H9 (cell line): Measurements from ENCODE around the gene DCAF5. TPM values are rescaled to one million over a fixed set of nuclear protein-coding genes. Genes with fewer than 3 reads are reported as not detected.

Experiments
- DNase-seq: peaks from one replicate; pipeline ENCODE4 v3.0.0-alpha.2; 2017
- H2AFZ ChIP-seq: one replicate; pipeline ENCODE4 v1.6.1; 2013; ENCODE audit warnings: mild to moderate bottlenecking, low read length, control low read depth, moderate library complexity
- H2AK5ac ChIP-seq: 2 replicates; pipeline ENCODE4 v1.6.1; 2013; ENCODE audit warnings: low read length, control low read depth, mixed read lengths; ENCODE audit not compliant: insufficient read length
- H2BK120ac ChIP-seq: one replicate; pipeline ENCODE4 v1.6.1; 2013; ENCODE audit warnings: low read depth, mild to moderate bottlenecking, low read length, control low read depth, inconsistent platforms; ENCODE audit not compliant: poor library complexity, severe bottlenecking
- H2BK12ac ChIP-seq: 2 replicates; pipeline ENCODE4 v1.6.1; 2013; ENCODE audit warnings: low read length, control low read depth, mixed read lengths, low read depth; ENCODE audit not compliant: insufficient read length
- H2BK15ac ChIP-seq: 2 replicates; pipeline ENCODE4 v1.6.1; 2013; ENCODE audit warnings: low read depth, low read length, control low read depth
- H2BK20ac ChIP-seq: one replicate; pipeline ENCODE4 v1.6.1; 2013; ENCODE audit warnings: low read depth, mild to moderate bottlenecking, low read length, control low read depth, inconsistent platforms; ENCODE audit not compliant: poor library complexity, severe bottlenecking
- H2BK5ac ChIP-seq: 2 replicates; pipeline ENCODE4 v1.6.1; 2013; ENCODE audit warnings: low read length, control low read depth, mixed read lengths; ENCODE audit not compliant: insufficient read length
- H3K14ac ChIP-seq: 2 replicates; pipeline ENCODE4 v1.6.1; 2013; ENCODE audit warnings: low read length, control low read depth; ENCODE audit not compliant: insufficient read depth
- H3K18ac ChIP-seq: 2 replicates; pipeline ENCODE4 v1.6.1; 2013; ENCODE audit warnings: low read depth, mild to moderate bottlenecking, mixed read lengths, low read length, control low read depth; ENCODE audit not compliant: insufficient read length
- H3K23ac ChIP-seq: 2 replicates; pipeline ENCODE4 v1.6.1; 2013; ENCODE audit warnings: low read length, control low read depth, mixed read lengths, low read depth; ENCODE audit not compliant: insufficient read length
- H3K23me2 ChIP-seq: 2 replicates; pipeline ENCODE4 v1.6.1; 2013; ENCODE audit warnings: low read depth, mild to moderate bottlenecking, mixed read lengths, low read length, control low read depth; ENCODE audit not compliant: insufficient read length, poor library complexity, severe bottlenecking
- H3K27ac ChIP-seq: 2 replicates; pipeline ENCODE4 v1.5.1; 2013; ENCODE audit warnings: low read length, control low read depth, mixed read lengths, low read depth; ENCODE audit not compliant: insufficient read length
- H3K27me3 ChIP-seq: 2 replicates; pipeline ENCODE4 v1.6.1; 2013; ENCODE audit warnings: low read length, control low read depth, inconsistent platforms; ENCODE audit not compliant: insufficient read depth
- H3K4ac ChIP-seq: 2 replicates; pipeline ENCODE4 v1.6.1; 2013; ENCODE audit warnings: low read depth, mild to moderate bottlenecking, control low read depth, inconsistent platforms, low read length, moderate library complexity
- H3K4me1 ChIP-seq: 2 replicates; pipeline ENCODE4 v1.6.1; 2013; ENCODE audit warnings: low read length, control low read depth, inconsistent platforms; ENCODE audit not compliant: insufficient read depth
- H3K4me2 ChIP-seq: 2 replicates; pipeline ENCODE4 v1.6.1; 2013; ENCODE audit warnings: low read length, control low read depth, mixed read lengths; ENCODE audit not compliant: insufficient read length, insufficient read depth
- H3K56ac ChIP-seq: 2 replicates; pipeline ENCODE4 v1.6.1; 2013; ENCODE audit warnings: low read depth, mild to moderate bottlenecking, mixed read lengths, low read length, control low read depth; ENCODE audit not compliant: insufficient read length
- H3K79me1 ChIP-seq: 2 replicates; pipeline ENCODE4 v1.6.1; 2013; ENCODE audit warnings: low read depth, mild to moderate bottlenecking, moderate library complexity, low read length, control low read depth, inconsistent platforms; ENCODE audit not compliant: insufficient read depth, poor library complexity, severe bottlenecking
- H3K79me2 ChIP-seq: 2 replicates; pipeline ENCODE4 v1.6.1; 2013; ENCODE audit warnings: low read length, control low read depth, inconsistent platforms; ENCODE audit not compliant: insufficient read depth
- H3K9ac ChIP-seq: 2 replicates; pipeline ENCODE4 v1.6.1; 2013; ENCODE audit warnings: low read length, control low read depth, mixed read lengths; ENCODE audit not compliant: insufficient read length; ENCODE audit errors: extremely low read depth
- H3K9me3 ChIP-seq: one replicate; pipeline ENCODE4 v1.6.1; 2013; ENCODE audit warnings: low read depth, low read length, inconsistent platforms; ENCODE audit not compliant: control insufficient read depth
- H3T11ph ChIP-seq: one replicate; pipeline ENCODE4 v1.6.1; 2013; ENCODE audit warnings: mild to moderate bottlenecking, low read length, control low read depth, inconsistent platforms
- H4K20me1 ChIP-seq: one replicate; pipeline ENCODE4 v1.6.1; 2013; ENCODE audit not compliant: control insufficient read depth, insufficient read length, insufficient read depth
- H4K5ac ChIP-seq: 2 replicates; pipeline ENCODE4 v1.6.1; 2013; ENCODE audit warnings: low read depth, mild to moderate bottlenecking, mixed read lengths, low read length, control low read depth; ENCODE audit not compliant: insufficient read length
- H4K8ac ChIP-seq: replicated peaks from 2 replicates; pipeline ENCODE4 v1.6.1; 2013; ENCODE audit warnings: low read length, control low read depth, mixed read lengths, low read depth; ENCODE audit not compliant: insufficient read length
- H4K91ac ChIP-seq: 2 replicates; pipeline ENCODE4 v1.6.1; 2013; ENCODE audit warnings: low read depth, mild to moderate bottlenecking, moderate library complexity, mixed read lengths, low read length, control low read depth; ENCODE audit not compliant: insufficient read length
- H3K27ac Mint-ChIP-seq, 3 experiments: 2 replicates in 2 of 3; 3 replicates in 1 of 3; pipeline ENCODE4 v1.8.0; 2020 to 2021; ENCODE audit warnings: mixed read lengths in 3 of 3, mild to moderate bottlenecking in 1 of 3, moderate library complexity in 1 of 3
- H3K27me3 Mint-ChIP-seq: 2 replicates; pipeline ENCODE4 v1.8.0; 2021; ENCODE audit warnings: low read depth, mild to moderate bottlenecking, moderate library complexity, mixed read lengths
- H3K36me3 Mint-ChIP-seq, 3 experiments: 2 replicates in 2 of 3; 3 replicates in 1 of 3; pipeline ENCODE4 v1.8.0; 2020 to 2021; ENCODE audit warnings: low read depth in 3 of 3, mixed read lengths in 3 of 3; ENCODE audit not compliant: insufficient read depth in 1 of 3
- H3K4me1 Mint-ChIP-seq, 2 experiments: 2 replicates each; pipeline ENCODE4 v1.8.0; 2020; ENCODE audit warnings: mixed read lengths in 2 of 2
- H3K4me3 Mint-ChIP-seq, 2 experiments: 2 replicates in 1 of 2; 3 replicates in 1 of 2; pipeline ENCODE4 v1.8.0; 2020 to 2021; ENCODE audit warnings: mild to moderate bottlenecking in 2 of 2, mixed read lengths in 2 of 2, moderate library complexity in 1 of 2
- H3K9me3 Mint-ChIP-seq, 2 experiments: 2 replicates in 1 of 2; 3 replicates in 1 of 2; pipeline ENCODE4 v1.8.0; 2020; ENCODE audit warnings: mild to moderate bottlenecking in 2 of 2, mixed read lengths in 2 of 2, moderate library complexity in 1 of 2
- CTCF ChIP-seq: fragments of 200-600 bp; sonication (generic); conservative IDR thresholded peaks from 3 replicates; pipeline ENCODE4 v1.8.0; 2021; ENCODE audit warnings: antibody characterized with exemption, mild to moderate bottlenecking
- WGBS: extraction: QIAGEN DNeasy Blood & Tissue Kit; methylation state at CpG from one replicate; pipeline ENCODE4 v1.1.7; 2013; ENCODE audit warnings: missing lambda C conversion rate, low lambda C conversion rate, mixed read lengths; ENCODE audit not compliant: insufficient read length; ENCODE audit errors: extremely low coverage; 5-methylcytosine and 5-hydroxymethylcytosine counted together
- total RNA-seq: library from RNA; stranded (reverse); gene quantifications from 2 replicates; pipeline ENCODE4 v1.2.1, GENCODE V29; 2021

Gene DCAF5
- total RNA-seq, 1 experiment from 2014 or later = 31.4 TPM

DNA sequence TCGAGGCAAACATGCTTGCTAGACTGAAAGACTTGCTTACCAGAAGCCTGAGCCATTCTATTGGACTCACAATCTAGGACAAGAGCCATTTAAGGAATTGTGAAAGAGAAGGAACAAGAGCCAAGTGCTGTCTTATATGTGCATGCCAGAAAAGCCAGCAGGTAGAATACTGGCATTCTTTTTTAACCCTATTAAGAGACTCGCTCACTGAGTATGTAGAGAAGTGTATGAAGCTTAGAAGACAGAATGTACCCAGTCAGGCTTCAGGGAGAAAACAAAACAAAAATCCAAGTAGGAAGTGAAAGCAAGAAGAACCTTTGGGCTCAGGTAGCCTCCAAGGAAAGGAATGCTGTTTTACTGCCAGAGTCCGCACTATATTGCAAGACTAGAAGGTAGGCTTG lies 65.9 kb downstream of the DCAF5 start:
- peak overlapping the region in 1 of 3 experiments; percentile 5; a peak in 1 of 7 replicates for H3K27ac Mint-ChIP-seq
- TF ChIP-seq CTCF = no peak
- H2BK12ac ChIP-seq = no peak overlapping the region
- no peak overlapping the region for H4K8ac ChIP-seq
- H3K79me2 ChIP-seq = no peaks in the 10 kb centered on the region
- no peak overlapping the region for H2BK20ac ChIP-seq
- no peak overlapping the region for H3K4me3 Mint-ChIP-seq
- H4K20me1 ChIP-seq = no peaks in the 10 kb centered on the region
- H3K9me3 ChIP-seq = no peaks in the 10 kb centered on the region
- H4K5ac ChIP-seq = no peak overlapping the region
- H4K91ac ChIP-seq = no peak overlapping the region
- H3K27ac ChIP-seq = no peak overlapping the region
- no CpG with 5 or more reads among the region's 3 CpGs for WGBS
- no peak overlapping the region for H2BK15ac ChIP-seq
- no peak overlapping the region for H3K56ac ChIP-seq
- no peaks in the 10 kb centered on the region for H3K4me1 ChIP-seq
- peaks cover 5 to 19% (median 14%) of the 10 kb centered on the region in 3 experiments; a peak in 5 of 7 replicates for H3K36me3 Mint-ChIP-seq
- H3K27me3 Mint-ChIP-seq = no peaks in the 10 kb centered on the region
- no peak overlapping the region for H2BK5ac ChIP-seq
- no peak overlapping the region for H3K14ac ChIP-seq
- DNase-seq = no peak
- no peak overlapping the region for H3K18ac ChIP-seq
- no peak overlapping the region for H3K4ac ChIP-seq
- no peak overlapping the region for H3K4me2 ChIP-seq
- no peaks in the 10 kb centered on the region for H3K79me1 ChIP-seq
- H3K23me2 ChIP-seq = no peaks in the 10 kb centered on the region
- H2AK5ac ChIP-seq = no peak overlapping the region
- H3K9me3 Mint-ChIP-seq = no peaks in the 10 kb centered on the region
- H3K23ac ChIP-seq = no peak overlapping the region
- H3T11ph ChIP-seq = no peak overlapping the region
- no peak overlapping the region for H2AFZ ChIP-seq
- no peak overlapping the region for H3K9ac ChIP-seq
- H2BK120ac ChIP-seq = no peak overlapping the region
- no peaks in the 10 kb centered on the region for H3K27me3 ChIP-seq
- peaks cover 0 to 3% of the 10 kb centered on the region in 2 experiments; a peak in 2 of 4 replicates for H3K4me1 Mint-ChIP-seq
